HCT116 (cell line): ENCODE results near the gene NKX1-1.

Experiments used
- ATF3 ChIP-seq: IDR thresholded peaks from 2 replicates; pipeline ENCODE4 v1.6.1; 2012
- CEBPB ChIP-seq: IDR thresholded peaks from 2 replicates; pipeline ENCODE4 v1.6.1; 2012; ENCODE audit warnings: low read depth
- CTCF ChIP-seq, 3 experiments: fragments of 200-600 bp in 1 of 3; sonication (generic) in 1 of 3; IDR thresholded peaks in 2 of 3; conservative IDR thresholded peaks in 1 of 3; 2 replicates each; pipeline ENCODE4 v1.5.1; 2012 to 2017; ENCODE audit warnings: low read depth in 2 of 3, low read length in 2 of 3, antibody characterized with exemption in 1 of 3, borderline replicate concordance in 1 of 3, control low read depth in 1 of 3, mild to moderate bottlenecking in 1 of 3, mixed read lengths in 1 of 3, mixed run types in 1 of 3, moderate library complexity in 1 of 3; ENCODE audit not compliant: insufficient read depth in 1 of 3
- EZH2 ChIP-seq: fragments of 200-600 bp; sonication (generic); IDR thresholded peaks from 2 replicates; pipeline ENCODE4 v1.6.1; 2017; ENCODE audit warnings: antibody characterized with exemption, mixed run types
- EZH2phosphoT487 ChIP-seq: fragments of 200-600 bp; IDR thresholded peaks from 2 replicates; pipeline ENCODE4 v1.6.1; 2018; ENCODE audit warnings: antibody characterized with exemption, borderline replicate concordance
- FOSL1 ChIP-seq: IDR thresholded peaks from 2 replicates; pipeline ENCODE4 v1.6.1; 2012; ENCODE audit warnings: low read depth
- MAX ChIP-seq: IDR thresholded peaks from 2 replicates; pipeline ENCODE4 v1.6.1; 2012
- POLR2A ChIP-seq: IDR thresholded peaks from 2 replicates; pipeline ENCODE4 v1.7.0; 2011; ENCODE audit warnings: borderline replicate concordance; ENCODE audit not compliant: insufficient read depth, insufficient read length; ENCODE audit errors: extremely low read depth
- POLR2AphosphoS5 ChIP-seq: IDR thresholded peaks from 2 replicates; pipeline ENCODE4 v1.6.1; 2011; ENCODE audit warnings: mild to moderate bottlenecking, low read depth, low read length, moderate library complexity
- RAD21 ChIP-seq: IDR thresholded peaks from 2 replicates; pipeline ENCODE4 v1.6.1; 2012; ENCODE audit warnings: low read depth, mild to moderate bottlenecking
- REST ChIP-seq: IDR thresholded peaks from 2 replicates; pipeline ENCODE4 v1.6.1; 2012; ENCODE audit warnings: low read depth
- SP1 ChIP-seq: IDR thresholded peaks from 2 replicates; pipeline ENCODE4 v1.6.1; 2012; ENCODE audit warnings: low read depth
- ZNF274 ChIP-seq: fragments of 200-500 bp; sonication (Bioruptor generic); IDR thresholded peaks from 2 replicates; pipeline ENCODE4 v1.6.1; 2014; ENCODE audit warnings: mild to moderate bottlenecking, low read depth, low read length, inconsistent platforms

GRCh38 chr4:1409491-1410425, 3.5 kb upstream of the NKX1-1 start:
- no peak for TF ChIP-seq ATF3
- TF ChIP-seq CTCF (IDR thresholded peaks at IDR 0.05 in 2 of 3, conservative IDR thresholded peaks at IDR 0.05 in 1 of 3; ENCODE audit: borderline replicate concordance in 1 of 3, insufficient read depth in 1 of 3, low read depth in 2 of 3, low read length in 2 of 3): no peak
- TF ChIP-seq EZH2phosphoT487: no peak
- TF ChIP-seq FOSL1: no peak
- TF ChIP-seq ZNF274: no peak
- no peak for TF ChIP-seq SP1
- no peak for TF ChIP-seq REST
- no peak for TF ChIP-seq CEBPB
- no peak for TF ChIP-seq POLR2A
- no peak for TF ChIP-seq RAD21
- TF ChIP-seq MAX: no peak
- no peak for TF ChIP-seq EZH2
- no peak for TF ChIP-seq POLR2AphosphoS5
